Right hindlimb (tissue), 1 donor: ENCODE results near the gene ZNF407.

Source experiments
- DNase-seq: peaks from one replicate; pipeline ENCODE4 v3.0.0-alpha.2; 2018

ZNF407 gene

DNA sequence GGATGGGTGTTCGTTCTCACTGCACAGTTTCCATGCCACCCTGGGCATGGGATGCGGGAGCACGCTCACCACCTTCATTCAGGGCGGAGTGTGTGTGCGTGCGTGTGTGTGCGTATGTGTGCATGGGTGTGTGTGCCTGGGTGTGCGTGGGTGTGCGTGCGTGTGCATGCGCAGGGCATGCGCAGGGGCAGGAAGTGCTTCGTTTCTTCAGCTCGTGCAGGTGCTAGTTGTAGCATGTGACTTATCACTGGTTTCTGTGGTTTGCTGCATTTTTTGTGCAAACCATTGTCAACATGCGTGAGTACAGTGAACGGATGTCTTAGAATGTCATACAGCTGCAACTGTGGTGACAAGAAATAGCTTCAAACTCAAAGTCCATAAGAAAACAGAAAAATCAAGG, 431.8 kb downstream of the ZNF407 start:
- DNase-seq: no peak

DNA sequence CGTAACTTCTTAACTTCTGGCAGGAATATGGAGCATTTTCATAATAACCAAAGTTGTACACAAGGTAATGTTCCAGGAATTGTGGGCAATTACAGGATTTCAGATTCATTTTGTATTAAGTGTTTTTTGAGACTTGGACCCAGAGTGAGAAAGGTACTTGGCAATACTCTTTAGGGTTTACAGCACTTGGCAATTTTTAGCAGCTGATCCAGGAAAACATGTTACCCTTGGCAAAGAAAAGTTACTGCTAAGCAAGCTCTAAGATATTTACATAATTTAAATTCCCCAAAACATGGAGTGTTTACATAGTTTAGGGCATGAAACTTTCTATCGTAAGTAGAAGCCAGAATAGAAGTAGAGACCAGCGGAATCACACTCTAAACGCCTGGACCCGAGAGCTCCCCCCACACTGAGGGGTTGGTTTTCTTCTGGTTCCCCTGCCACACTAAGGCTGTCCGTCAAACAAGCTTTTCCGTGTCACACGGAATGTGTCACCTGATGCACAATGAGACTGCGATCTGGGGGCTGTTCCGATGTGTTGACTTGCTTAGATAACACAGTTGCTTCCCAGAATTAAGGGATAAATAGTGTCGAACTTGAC, 434.1 kb downstream of the ZNF407 start:
- DNase-seq: no peak

- no peak for DNase-seq
These were observed 435.8 kb downstream of the ZNF407 start for GRCh38 chr18:75033516-75033915.

DNA sequence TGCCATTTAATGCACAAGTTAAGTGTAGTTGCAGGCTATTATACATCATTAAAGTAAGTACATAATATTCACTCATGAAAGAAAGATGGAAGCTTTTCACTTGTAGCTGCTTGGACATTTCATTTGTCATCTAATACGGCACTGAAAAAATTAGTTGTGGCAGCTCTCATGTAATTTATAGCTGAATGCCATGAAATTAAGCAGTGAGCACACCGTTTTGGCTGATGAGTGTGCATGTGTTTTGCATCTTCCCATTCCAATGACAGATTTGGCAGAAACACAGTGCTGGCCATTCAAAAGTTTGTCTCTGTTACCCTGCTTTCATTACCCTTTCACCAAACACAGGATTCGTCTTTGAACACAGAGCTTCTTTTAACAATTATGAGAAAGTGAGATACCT, 437.3 kb downstream of the ZNF407 start:
- DNase-seq: no peak

- DNase-seq: no peak
These were observed 438.3 kb downstream of the ZNF407 start for GRCh38 chr18:75035928-75036327.

GRCh38 chr18:75036917-75037688, 439.4 kb downstream of the ZNF407 start:
- no peak for DNase-seq

GRCh38 chr18:75037689-75037955, 440.0 kb downstream of the ZNF407 start:
- DNase-seq: no peak

DNA sequence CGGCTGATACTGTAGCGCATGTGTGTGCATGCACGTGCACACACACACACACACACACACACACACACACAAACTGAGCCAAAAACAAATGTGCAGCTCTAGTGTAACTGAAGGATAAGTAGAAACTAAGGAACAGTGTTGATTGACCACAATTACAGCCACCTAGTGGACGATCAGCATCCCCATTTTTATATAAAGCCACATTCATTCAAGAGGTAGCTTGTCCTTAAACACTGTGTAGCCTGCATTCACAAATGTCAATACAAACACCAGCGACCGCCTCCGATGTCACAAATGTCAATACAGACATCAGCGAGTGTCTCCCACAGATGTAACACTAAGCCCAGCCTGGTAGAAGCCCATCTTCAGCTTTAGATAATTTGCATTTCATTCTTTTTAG, 443.9 kb downstream of the ZNF407 start:
- no peak for DNase-seq

DNA sequence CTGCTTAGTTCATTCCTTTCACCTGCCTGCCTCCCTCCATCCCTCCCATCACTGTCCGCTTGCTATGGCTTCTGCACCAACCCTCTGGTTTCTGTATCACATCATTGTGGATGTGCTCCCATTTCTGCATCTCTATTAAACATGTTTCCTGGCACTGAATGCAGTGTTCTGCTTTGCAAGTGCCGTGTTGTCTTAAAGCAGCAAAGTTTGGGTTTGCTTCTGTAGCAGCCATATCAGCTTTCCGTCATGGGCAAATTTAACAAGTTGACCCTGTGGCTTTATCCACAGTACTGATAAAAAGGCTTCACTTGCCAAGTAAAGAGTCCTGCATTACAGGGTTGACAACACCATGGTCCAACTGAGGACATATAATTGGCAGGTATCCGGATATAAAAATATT, 445.8 kb downstream of the ZNF407 start:
- DNase-seq: no peak

DNA sequence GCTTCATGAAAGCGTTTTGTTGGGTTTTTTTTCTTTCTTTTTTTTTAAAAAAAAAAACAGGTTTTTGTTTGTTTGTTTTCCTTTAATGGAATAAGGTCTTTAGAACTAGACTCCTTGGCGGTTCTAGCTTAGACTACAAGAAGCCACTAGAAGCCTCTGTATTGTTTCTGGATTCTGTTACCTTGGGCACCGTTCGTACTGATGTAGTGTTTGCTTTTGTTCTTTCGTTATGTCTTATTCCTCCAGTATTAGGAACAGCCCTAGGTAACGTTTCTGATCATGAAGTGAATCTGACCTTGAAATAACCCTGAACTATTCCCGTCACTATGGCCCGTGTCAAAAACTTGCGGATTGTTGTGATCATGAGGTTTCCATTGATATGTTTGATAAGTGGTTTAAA, 446.6 kb downstream of the ZNF407 start:
- DNase-seq: no peak

- DNase-seq: no peak
These were observed 447.1 kb downstream of the ZNF407 start for GRCh38 chr18:75044791-75045190.

- DNase-seq: no peak
These were observed 447.6 kb downstream of the ZNF407 start for GRCh38 chr18:75045272-75045671.

DNA sequence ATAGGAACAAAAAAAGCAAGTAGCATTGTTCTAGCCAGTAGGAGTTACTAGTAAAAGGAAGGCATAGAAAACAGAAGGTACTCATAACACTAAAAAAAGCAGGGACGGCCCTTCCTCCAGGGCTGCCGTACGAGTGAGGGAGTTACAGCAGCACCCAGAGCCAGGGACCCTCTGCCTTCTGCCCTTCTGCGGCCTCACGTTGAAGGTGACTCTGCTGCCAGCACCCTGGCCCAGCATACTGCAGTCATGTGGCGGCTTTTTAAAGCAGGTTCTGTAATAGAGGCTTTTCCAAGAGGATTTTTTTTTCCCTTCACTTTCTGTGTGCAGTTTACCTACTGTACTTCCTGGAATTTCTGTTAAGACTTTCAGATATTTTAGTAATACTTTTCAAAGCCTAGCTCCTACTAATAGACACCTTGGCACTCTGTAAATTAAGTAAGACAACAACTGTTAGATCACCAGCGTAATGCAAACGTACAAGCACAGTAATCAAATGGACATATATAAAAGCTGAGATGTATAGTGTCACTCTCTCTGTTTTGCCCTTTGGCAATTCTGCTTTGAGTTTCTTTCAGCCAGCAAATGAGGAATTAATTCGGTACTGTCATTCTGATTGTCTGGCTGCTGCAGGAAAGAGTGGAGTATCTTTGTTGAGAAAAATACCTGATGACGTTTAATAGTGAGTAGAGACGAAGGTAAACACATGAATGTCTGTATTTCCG, 449.7 kb downstream of the ZNF407 start:
- no peak for DNase-seq

- DNase-seq: no peak
These were observed 451.2 kb downstream of the ZNF407 start for GRCh38 chr18:75048776-75049454.

- no peak for DNase-seq
These were observed 451.8 kb downstream of the ZNF407 start for GRCh38 chr18:75049455-75049789.

DNA sequence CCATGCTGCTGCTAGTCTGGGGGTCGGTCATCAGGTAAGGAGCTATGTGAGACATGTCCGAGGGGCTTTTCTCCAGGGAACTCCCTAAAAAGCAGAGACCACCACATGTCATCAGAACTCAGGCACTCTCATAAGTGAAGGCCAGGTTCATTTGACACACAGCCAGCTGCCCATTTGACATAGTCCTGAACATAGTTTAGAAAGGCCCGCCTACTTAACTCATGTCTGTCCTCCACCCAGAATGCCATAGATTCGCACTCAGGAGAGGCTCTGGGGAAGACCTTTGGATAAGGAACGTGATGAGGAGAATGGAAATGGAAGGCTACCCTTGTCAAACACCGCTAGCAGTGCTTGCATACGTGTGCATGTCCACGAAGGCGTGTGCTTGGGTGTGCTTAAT, 454.1 kb downstream of the ZNF407 start:
- no peak for DNase-seq

DNA sequence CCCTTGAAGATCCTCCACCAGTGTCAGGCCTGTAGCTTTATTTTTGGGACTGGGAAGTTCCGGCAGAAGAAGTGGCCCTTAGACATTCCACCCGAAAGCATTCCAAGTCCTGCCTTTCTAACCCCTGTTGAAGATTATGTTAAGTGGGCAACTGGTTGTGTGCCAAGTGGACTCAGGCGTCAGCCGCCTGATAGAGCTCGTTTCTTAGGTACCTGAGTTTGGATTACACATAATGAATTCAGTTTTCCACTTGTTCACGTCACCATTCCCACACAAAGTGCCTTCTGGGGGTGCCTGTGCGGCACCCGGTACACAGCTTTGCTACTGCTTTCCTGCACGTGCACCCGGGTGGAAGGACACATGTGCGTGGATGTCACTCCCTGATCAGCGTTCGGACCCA, 454.8 kb downstream of the ZNF407 start:
- no peak for DNase-seq

GRCh38 chr18:75053028-75053629, 455.5 kb downstream of the ZNF407 start:
- DNase-seq: no peak

DNA sequence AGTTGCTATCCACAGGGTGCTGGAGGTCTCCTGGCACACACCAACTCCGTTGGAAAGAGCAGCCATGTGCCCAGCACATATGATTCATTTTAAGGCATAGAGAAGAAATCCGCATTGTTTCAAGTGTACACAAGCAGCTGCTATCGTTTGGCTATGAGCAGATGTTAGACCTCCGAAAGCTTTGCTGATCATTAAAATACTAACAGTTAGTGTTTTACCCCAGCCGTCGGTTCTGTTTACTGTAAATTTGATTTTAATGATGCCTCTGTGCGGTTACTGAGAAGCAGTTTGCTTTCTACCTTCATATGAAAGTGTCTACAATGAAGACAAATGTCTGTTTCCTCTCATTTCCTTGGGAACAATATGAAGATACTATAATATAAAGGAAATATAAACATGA, 456.4 kb downstream of the ZNF407 start:
- no peak for DNase-seq

DNA sequence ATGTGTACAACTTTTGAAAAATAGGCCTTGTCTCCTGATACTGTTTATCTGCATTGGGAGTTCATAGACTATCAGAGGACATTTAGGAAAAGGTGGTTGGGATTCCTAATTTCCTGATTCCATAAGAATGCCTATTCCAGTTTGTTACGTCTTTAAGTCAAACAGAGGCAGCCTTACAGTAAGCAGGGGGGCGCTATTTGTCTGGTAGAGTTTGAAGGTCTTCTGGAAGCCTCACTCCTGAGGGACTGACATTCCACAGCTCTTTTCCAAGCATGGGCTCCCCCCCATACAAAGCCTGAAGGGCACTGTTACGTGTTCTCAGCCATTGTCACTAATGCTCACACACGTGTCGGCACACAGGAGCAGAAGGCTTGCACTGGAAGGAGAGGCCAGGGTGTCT, 456.9 kb downstream of the ZNF407 start:
- DNase-seq: no peak

DNA sequence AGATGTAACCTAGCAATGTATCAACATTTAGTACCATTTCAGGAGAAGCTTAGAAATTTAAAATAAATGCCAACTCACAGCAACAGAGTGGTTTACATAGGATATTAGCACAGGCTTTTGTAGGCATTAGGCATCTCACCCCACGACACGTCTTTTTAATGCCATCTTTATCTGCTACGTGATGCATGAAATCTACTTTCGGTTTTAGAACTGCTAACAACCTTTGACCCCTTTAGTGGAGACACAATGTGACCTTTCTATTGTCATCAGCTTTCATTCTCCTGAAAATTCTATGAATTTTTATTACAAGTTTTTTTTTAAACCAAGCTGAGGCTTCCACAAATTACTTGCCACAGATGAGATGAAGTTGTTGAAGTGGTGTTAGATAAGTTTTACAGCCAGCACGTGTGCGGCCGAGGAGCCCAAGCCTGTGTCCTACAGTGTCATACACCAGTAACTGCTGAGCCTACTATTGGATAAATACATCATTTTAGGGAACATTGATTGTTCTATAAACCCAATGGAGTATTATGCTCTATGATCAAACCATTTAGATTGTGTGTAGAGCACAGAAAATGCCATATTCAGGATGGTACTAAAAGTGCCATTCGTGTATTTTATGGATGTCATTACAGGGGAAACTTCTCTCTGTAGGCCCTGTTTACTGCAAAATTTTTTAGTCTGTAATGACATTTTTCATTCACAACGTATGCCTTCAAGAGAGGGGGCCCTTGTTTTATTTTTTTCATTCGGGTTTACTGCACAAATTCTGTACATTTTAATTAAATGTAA, 459.7 kb downstream of the ZNF407 start:
- DNase-seq: no peak

GRCh38 chr18:75060185-75060584, 462.5 kb downstream of the ZNF407 start:
- no peak for DNase-seq
